A549 (cell line): Measurements from ENCODE around the gene ZNF398. TPM values are rescaled to one million over a fixed set of nuclear protein-coding genes. Genes with fewer than 3 reads are reported as not detected.

Experiments used
- ATAC-seq, 2 experiments: fragments of 200-7000 bp in 1 of 2; fragments of >200 bp in 1 of 2; cut with Nextera tagmentation in 1 of 2; cut with Tn5 transposase in 1 of 2; 3 replicates each; pipeline versions ENCODE4 v1.8.0 to v1.9.1; 2018 to 2020; ENCODE audit warnings: mild to moderate bottlenecking in 1 of 2, moderate library complexity in 1 of 2
- CTCF ChIA-PET: fragments of 300-600 bp; sonication (Branson Sonifier 250); formaldehyde crosslinking; extraction: SDS; loops from one replicate; lab custom pipeline; 2021; ENCODE audit warnings: antibody characterized with exemption, inconsistent platforms; lab: Yijun Ruan, JAX
- POLR2A ChIA-PET: fragments of 350-600 bp; formaldehyde crosslinking; extraction: SDS; loops from one replicate; lab custom pipeline; 2021; ENCODE audit warnings: antibody characterized with exemption, inconsistent platforms; lab: Yijun Ruan, JAX
- DNase-seq, 2 experiments: peaks; one replicate each; pipeline versions ENCODE4 v3.0.0 to v3.0.0-alpha.2; 2011 to 2016; ENCODE audit warnings: low read depth in 1 of 2, low spot score in 1 of 2
- FAIRE-seq: peaks from 2 replicates; lab custom pipeline; 2011; peaks lifted over from hg19 to GRCh38; lab: Jason Lieb, UNC
- H3K27ac ChIP-seq, 2 experiments: fragments of >200 bp; sonication (Bioruptor Twin); formaldehyde crosslinking; 3 replicates each; pipeline ENCODE4 v1.5.1; 2016 to 2017
- H3K4me1 ChIP-seq: fragments of >200 bp; sonication (Bioruptor Twin); formaldehyde crosslinking; 3 replicates; pipeline ENCODE4 v1.6.1; 2016
- H3K4me2 ChIP-seq: fragments of >200 bp; sonication (Bioruptor Twin); formaldehyde crosslinking; 3 replicates; pipeline ENCODE4 v1.6.1; 2016
- H3K4me3 ChIP-seq: fragments of >200 bp; sonication (Bioruptor Twin); formaldehyde crosslinking; 3 replicates; pipeline ENCODE4 v1.5.1; 2016
- H3K9me3 ChIP-seq: fragments of >200 bp; sonication (Bioruptor Twin); formaldehyde crosslinking; 3 replicates; pipeline ENCODE4 v1.6.1; 2016
- CBX2 ChIP-seq: fragments of 200-600 bp; sonication (generic); IDR thresholded peaks from 2 replicates; pipeline ENCODE4 v1.6.1; 2016; ENCODE audit warnings: low read depth, mild to moderate bottlenecking, borderline replicate concordance
- CBX8 ChIP-seq: fragments of 200-600 bp; sonication (generic); IDR thresholded peaks from 2 replicates; pipeline ENCODE4 v1.6.1; 2016
- CEBPB ChIP-seq, 2 experiments: fragments of >200 bp in 1 of 2; sonication (Bioruptor Twin) in 1 of 2; formaldehyde crosslinking in 1 of 2; IDR thresholded peaks; 2 replicates each; pipeline ENCODE4 v1.6.1; 2012 to 2016
- E2F6 ChIP-seq: IDR thresholded peaks from 2 replicates; pipeline ENCODE4 v1.6.1; 2012; ENCODE audit warnings: low read depth, borderline replicate concordance
- FOSL2 ChIP-seq, 2 experiments: fragments of 450-650 bp in 1 of 2; fragments of >200 bp in 1 of 2; sonication (Bioruptor Twin) in 1 of 2; formaldehyde crosslinking; IDR thresholded peaks; 2 replicates each; pipeline versions ENCODE4 v1.5.0 to v1.6.1; 2016 to 2020; ENCODE audit warnings: mild to moderate bottlenecking in 1 of 2, moderate library complexity in 1 of 2
- HOXA7 ChIP-seq: fragments of 250-450 bp; sonication (Bioruptor Pico); IDR thresholded peaks from 2 replicates; pipeline ENCODE4 v1.5.0; 2020; ENCODE audit warnings: mild to moderate bottlenecking, moderate library complexity
- KDM5A ChIP-seq: fragments of 200-600 bp; sonication (generic); IDR thresholded peaks from 2 replicates; pipeline ENCODE4 v1.6.1; 2016; ENCODE audit warnings: antibody characterized with exemption, mild to moderate bottlenecking
- NPAS2 ChIP-seq: fragments of 250-450 bp; sonication (Bioruptor Pico); IDR thresholded peaks from 2 replicates; pipeline ENCODE4 v1.8.0; 2022; ENCODE audit warnings: mild to moderate bottlenecking, moderate library complexity, borderline replicate concordance
- NR3C1 ChIP-seq: fragments of >200 bp; sonication (Bioruptor Twin); formaldehyde crosslinking; IDR thresholded peaks from 3 replicates; pipeline ENCODE4 v1.6.1; 2017
- RAD21 ChIP-seq, 2 experiments: fragments of >200 bp in 1 of 2; sonication (Bioruptor Twin) in 1 of 2; formaldehyde crosslinking in 1 of 2; IDR thresholded peaks in 1 of 2; conservative IDR thresholded peaks in 1 of 2; 2 replicates in 1 of 2; 3 replicates in 1 of 2; pipeline ENCODE4 v1.6.1; 2012 to 2018; ENCODE audit warnings: inconsistent platforms in 1 of 2
- RCOR1 ChIP-seq: fragments of 150-350 bp; IDR thresholded peaks from 2 replicates; pipeline ENCODE4 v1.6.1; 2014; ENCODE audit warnings: antibody characterized with exemption, low read length, low read depth
- TFCP2L1 ChIP-seq: fragments of 250-450 bp; sonication (Bioruptor Pico); IDR thresholded peaks from 2 replicates; pipeline ENCODE4 v1.5.0; 2021; ENCODE audit warnings: mild to moderate bottlenecking
- USF2 ChIP-seq: fragments of 450-650 bp; IDR thresholded peaks from 2 replicates; pipeline ENCODE4 v1.6.1; 2014; ENCODE audit warnings: antibody characterized with exemption
- ZC3H11A ChIP-seq: fragments of 450-650 bp; IDR thresholded peaks from 2 replicates; pipeline ENCODE4 v1.6.1; 2014; ENCODE audit warnings: antibody characterized with exemption, mild to moderate bottlenecking
- WGBS: methylation state at CpG from one replicate; pipeline ENCODE4 v1.1.6; 2017; ENCODE audit errors: missing lambda C conversion rate; 5-methylcytosine and 5-hydroxymethylcytosine counted together
- polyA plus RNA-seq, 4 experiments: library from polyadenylated mRNA; depleted of rRNA in 3 of 4; stranded (reverse); fragments of >200 nt; fragmentation: RNase III in 1 of 4; extraction: RNeasy Plus Mini Kit Qiagen cat#74134 plus additional on column Dnase treatment in 1 of 4; gene quantifications; 2 replicates in 3 of 4; 3 replicates in 1 of 4; pipeline ENCODE4 v1.2.3, GENCODE V29; 2011 to 2017
- TF ChIP-seq, protein P1 (sequence below): fragments of >200 bp; sonication (Bioruptor Twin); formaldehyde crosslinking; IDR thresholded peaks from 3 replicates; pipeline ENCODE4 v1.5.1; 2016
- TF ChIP-seq, protein P2 (sequence below): fragments of >200 bp; sonication (Bioruptor Twin); formaldehyde crosslinking; IDR thresholded peaks from 3 replicates; pipeline ENCODE4 v1.6.1; 2016

ZNF398 gene
- polyA plus RNA-seq, 2 of the 4 experiments (the other 2 are of a cell fraction) = 6.6 to 8.1 TPM

DNA sequence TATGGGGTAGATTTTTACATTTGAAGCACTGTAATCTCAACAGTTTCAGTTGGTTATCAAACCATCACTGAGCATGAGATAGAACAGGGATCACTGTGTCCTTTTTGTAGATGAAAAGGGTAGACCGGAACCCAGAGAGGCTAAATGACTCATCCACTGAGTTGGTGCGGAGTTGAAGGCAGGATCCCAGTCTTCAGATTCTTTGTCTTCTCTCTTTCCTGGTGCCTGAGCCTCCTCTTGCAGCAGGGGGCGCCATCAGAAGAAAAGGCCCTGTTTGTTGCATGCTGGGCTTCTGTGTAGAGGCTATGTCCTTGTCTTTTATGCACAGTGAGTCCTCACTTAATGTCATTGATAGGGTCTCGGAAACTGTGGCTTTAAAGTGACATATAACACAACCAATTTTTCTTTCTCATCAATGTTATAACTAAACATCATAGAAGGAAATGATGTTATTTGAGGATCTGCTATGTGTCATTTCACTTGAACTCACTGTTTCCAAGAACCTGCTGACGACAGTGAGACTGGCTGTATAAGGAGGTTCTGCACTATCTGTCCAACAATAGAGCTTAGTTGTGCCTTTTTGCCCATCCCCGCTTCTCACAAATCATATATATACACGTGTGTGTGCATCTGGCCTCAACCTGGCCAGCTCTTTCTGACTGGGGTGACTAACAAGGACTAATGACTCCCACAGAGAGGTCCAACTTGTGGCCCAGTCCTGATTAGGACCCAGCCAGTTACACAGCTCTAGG lies 62.4 kb downstream of the ZNF398 start:
- FAIRE-seq (peak; percentile 63), DNase-seq (peak; percentile 74 to 83), ATAC-seq (peak; percentile 89 to 94)
- WGBS = 62% methylated on average over 7 of the region's 7 CpGs
- H3K27ac ChIP-seq = no peak overlapping the region
- peaks cover 6% of the 10 kb centered on the region; the same call in 1 of the 3 replicates for H3K4me1 ChIP-seq
- ChIA-PET POLR2A (no interaction called here), CTCF (interaction anchor here (0.6 to 2.4 kb wide), 7 partner anchors 11 to 108 kb away, joined by 3 to 9 read pairs (median 3); partner anchors contain the start of gene ZNF282)
- no peaks in the 10 kb centered on the region for H3K9me3 ChIP-seq
- H3K4me2 ChIP-seq = no peak overlapping the region
- no peak overlapping the region for H3K4me3 ChIP-seq
- TF ChIP-seq FOSL2 (IDR thresholded peaks at IDR 0.05) (no peak), FOSL2 (CRISPR knock-in tag; IDR thresholded peaks at IDR 0.05) (peak; percentile 69), USF2 (no peak), RAD21 (conservative IDR thresholded peaks at IDR 0.05 in 1 of 2, IDR thresholded peaks at IDR 0.05 in 1 of 2) (peak in 1 of 2 experiments; percentile 39; a peak in 2 of 5 replicates), CEBPB (IDR thresholded peaks at IDR 0.05) (no peak)
- TF ChIP-seq, protein P1, sequence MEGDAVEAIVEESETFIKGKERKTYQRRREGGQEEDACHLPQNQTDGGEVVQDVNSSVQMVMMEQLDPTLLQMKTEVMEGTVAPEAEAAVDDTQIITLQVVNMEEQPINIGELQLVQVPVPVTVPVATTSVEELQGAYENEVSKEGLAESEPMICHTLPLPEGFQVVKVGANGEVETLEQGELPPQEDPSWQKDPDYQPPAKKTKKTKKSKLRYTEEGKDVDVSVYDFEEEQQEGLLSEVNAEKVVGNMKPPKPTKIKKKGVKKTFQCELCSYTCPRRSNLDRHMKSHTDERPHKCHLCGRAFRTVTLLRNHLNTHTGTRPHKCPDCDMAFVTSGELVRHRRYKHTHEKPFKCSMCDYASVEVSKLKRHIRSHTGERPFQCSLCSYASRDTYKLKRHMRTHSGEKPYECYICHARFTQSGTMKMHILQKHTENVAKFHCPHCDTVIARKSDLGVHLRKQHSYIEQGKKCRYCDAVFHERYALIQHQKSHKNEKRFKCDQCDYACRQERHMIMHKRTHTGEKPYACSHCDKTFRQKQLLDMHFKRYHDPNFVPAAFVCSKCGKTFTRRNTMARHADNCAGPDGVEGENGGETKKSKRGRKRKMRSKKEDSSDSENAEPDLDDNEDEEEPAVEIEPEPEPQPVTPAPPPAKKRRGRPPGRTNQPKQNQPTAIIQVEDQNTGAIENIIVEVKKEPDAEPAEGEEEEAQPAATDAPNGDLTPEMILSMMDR = peak; percentile 64
- TF ChIP-seq, all 56 proteins: peak for 3

DNA sequence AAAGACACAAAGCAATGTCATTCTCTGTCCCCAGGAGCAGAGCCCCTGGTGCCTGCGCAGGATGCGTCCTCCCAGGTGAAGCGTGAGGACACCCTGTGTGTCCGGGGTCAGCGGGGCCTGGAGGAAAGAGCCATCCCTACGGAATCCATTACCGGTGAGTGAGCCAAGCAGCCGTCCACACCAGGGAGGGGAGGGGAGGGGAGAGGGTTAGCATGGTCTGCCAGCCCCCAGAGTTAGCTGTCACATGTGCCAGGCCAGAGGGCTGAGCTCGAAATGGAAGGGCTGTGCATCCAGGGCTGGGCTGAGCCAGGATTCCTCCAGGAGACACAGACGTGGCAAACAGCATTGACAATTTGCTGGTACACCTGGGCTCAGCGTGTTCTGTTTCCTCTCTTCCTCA lies 63.3 kb downstream of the ZNF398 start:
- H3K4me3 ChIP-seq = no peak overlapping the region
- no peak overlapping the region for H3K27ac ChIP-seq
- H3K4me1 ChIP-seq = peaks cover 6% of the 10 kb centered on the region; the same call in 1 of the 3 replicates
- no peak for TF ChIP-seq HOXA7 (CRISPR knock-in tag)
- TF ChIP-seq NR3C1 = no peak
- TF ChIP-seq KDM5A = no peak
- no peak for TF ChIP-seq NPAS2
- no peak for TF ChIP-seq CBX2
- no peak for TF ChIP-seq RCOR1
- no peak for TF ChIP-seq E2F6
- no peak for TF ChIP-seq CEBPB (IDR thresholded peaks at IDR 0.05)
- TF ChIP-seq, protein P2, sequence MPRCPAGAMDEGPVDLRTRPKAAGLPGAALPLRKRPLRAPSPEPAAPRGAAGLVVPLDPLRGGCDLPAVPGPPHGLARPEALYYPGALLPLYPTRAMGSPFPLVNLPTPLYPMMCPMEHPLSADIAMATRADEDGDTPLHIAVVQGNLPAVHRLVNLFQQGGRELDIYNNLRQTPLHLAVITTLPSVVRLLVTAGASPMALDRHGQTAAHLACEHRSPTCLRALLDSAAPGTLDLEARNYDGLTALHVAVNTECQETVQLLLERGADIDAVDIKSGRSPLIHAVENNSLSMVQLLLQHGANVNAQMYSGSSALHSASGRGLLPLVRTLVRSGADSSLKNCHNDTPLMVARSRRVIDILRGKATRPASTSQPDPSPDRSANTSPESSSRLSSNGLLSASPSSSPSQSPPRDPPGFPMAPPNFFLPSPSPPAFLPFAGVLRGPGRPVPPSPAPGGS = no peak
- no peak for TF ChIP-seq CBX8
- no peak for TF ChIP-seq TFCP2L1 (CRISPR knock-in tag)
- TF ChIP-seq ZC3H11A = no peak
- TF ChIP-seq, all 56 proteins: peak for 0
- ATAC-seq (no peak), FAIRE-seq (no peak), DNase-seq (no peak)
- 90% methylated on average over 7 of the region's 11 CpGs for WGBS
- Histone ChIP-seq H3K9me3 (no peaks in the 10 kb centered on the region), H3K4me2 (no peak overlapping the region)
- ChIA-PET CTCF (interaction anchor here (0.8 to 2.4 kb wide), 8 partner anchors 12 to 25 kb away, joined by 3 to 9 read pairs (median 6); partner anchors contain the start of gene ZNF282), POLR2A (no interaction called here)
